NK-92 (cell line): ENCODE measurements around the gene VIM.
"Not testable (repeated sequence)": the region's sequence is repeated elsewhere in the genome, so short reads cannot be mapped to it uniquely, and the experiment has no call there.

Source experiments
- DNase-seq: peaks from one replicate; lab custom pipeline; 2025; ENCODE audit not compliant: unreplicated experiment; lab: John Stamatoyannopoulos, UW

The VIM gene

DNA sequence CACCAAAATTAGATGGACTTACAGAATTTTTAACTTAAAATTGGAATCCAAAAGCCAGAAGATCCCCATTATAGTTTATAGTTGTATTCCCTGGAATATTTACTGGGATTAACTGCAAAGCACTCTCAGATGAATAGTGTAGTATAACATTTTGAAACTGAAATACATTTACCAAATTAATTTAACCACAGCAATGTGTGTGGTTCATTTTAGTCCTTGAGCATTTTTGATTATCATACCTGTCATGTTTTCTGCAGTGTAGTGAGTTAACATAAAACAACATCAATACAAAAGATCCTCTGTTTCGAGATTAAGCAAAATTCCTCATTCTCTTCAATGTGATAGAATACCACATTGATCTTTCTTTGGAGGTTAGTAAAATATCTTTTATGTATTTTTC, 3.7 kb downstream of the VIM start:
- DNase-seq = no peak

DNA sequence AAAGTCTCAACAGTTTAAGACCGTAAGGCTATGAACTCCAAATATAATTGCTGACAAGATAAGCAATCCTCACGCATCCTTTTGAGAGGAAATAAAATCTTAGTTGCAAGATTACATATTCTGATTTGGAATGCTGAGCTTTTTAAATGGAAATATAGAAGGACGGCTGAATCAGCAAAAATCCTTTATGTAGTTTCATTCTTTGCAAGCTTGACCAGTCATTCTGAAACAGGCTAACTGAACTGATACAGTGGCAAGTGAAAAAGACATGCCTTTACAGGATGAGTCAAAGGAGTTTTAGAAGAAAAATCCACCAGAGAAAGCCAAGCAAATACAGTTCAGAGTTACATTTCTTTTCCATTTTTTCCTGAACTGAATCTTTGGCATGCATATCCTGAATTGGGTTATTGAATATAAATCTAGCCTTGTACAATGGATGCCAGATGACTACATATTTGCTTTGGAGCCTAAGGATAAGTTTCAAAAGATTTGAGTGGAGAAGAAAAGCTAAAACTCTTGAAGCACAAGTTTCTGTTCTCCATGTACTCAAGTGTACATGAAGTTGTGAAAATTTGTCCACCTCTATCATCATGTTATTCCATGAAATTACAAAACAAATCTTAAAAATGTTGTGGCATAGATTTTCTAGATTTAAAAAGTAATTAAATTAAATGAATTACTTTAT, 4.4 kb downstream of the VIM start:
- DNase-seq = no peak

DNA sequence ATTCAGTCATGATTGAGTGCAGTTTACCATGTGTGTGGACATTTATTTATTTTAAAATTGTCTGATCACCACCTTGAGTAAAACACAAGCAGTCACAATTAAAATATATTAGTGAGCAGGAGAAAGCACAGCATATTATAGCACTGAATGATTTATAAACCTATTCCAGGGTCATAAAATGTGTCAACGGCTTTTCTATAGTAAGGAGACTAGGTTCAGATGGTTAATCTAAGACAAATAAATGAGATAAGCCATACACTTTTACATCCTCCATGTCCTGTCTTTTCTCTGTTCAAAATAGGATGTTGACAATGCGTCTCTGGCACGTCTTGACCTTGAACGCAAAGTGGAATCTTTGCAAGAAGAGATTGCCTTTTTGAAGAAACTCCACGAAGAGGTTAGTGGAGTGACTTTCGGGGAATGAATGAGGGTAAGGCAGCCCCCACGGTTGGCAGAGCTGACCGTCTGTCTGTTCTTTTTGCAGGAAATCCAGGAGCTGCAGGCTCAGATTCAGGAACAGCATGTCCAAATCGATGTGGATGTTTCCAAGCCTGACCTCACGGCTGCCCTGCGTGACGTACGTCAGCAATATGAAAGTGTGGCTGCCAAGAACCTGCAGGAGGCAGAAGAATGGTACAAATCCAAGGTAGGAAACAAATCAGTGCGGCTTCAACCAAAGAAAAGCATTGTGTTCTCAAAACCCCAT, 5.4 kb downstream of the VIM start:
- DNase-seq = no peak

DNA sequence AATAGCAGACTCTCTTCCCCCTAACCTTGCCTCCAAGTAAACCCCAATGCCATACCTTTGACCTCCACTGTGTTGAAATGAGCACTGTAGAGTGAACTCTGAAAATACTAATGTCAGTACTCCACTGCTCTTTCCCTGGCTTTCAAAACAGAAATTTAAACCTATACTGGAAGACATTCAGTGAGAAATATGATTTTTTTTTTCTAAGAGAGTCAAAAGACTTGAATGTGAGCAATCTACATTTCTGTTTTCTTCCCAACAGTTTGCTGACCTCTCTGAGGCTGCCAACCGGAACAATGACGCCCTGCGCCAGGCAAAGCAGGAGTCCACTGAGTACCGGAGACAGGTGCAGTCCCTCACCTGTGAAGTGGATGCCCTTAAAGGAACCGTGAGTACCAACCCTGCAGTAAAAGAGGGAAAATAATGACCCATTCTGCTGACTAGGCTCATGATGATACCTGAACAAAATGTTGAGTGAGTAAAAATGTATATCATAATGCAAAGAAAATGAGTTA, 6.4 kb downstream of the VIM start:
- no peak for DNase-seq

DNA sequence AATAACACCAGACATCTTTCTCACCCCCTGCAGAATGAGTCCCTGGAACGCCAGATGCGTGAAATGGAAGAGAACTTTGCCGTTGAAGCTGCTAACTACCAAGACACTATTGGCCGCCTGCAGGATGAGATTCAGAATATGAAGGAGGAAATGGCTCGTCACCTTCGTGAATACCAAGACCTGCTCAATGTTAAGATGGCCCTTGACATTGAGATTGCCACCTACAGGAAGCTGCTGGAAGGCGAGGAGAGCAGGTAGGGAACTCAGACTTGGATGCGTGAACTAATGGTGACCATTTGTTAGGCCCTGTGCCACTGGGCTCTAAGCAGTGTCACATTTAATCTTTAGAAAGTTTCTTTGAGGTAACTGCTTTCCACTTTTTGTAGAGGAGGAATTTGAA, 7.1 kb downstream of the VIM start:
- DNase-seq = no peak

DNA sequence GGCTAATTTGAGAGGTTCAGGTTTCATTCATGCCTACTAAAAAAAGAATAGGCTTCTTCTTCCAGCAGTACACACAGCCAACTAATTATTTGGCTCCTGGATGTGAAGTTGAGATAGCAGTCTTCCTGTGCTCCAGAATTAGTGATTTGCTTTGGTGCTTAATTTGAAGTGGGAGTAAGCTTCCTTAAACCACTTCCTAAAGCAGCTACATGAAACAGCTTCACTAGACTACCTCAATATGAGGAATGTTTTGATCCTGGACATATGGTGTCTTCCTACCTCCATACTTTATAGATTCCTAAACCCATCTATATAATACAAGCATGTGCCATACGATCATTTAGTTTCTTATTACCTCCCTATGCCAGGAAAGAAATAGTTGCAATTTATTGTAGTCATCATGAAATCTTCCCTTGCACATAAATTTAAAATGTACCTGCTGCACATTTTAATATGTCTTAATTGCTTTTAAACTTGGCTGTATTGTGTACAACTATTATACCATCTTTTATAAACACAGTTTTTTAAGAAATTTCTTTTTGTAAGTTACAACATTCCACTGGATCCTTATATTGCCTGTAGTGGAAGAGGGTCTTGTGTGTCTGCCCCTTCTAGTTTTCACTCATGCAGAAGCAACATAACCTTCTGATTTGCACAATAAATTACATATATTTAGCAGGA, 8.6 kb downstream of the VIM start:
- DNase-seq = no peak

DNA sequence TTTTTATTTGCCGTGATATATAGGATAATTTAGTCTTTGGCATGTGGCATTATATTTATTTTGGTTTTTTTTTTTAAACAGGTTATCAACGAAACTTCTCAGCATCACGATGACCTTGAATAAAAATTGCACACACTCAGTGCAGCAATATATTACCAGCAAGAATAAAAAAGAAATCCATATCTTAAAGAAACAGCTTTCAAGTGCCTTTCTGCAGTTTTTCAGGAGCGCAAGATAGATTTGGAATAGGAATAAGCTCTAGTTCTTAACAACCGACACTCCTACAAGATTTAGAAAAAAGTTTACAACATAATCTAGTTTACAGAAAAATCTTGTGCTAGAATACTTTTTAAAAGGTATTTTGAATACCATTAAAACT, 9.1 kb downstream of the VIM start:
- DNase-seq = no peak

DNA sequence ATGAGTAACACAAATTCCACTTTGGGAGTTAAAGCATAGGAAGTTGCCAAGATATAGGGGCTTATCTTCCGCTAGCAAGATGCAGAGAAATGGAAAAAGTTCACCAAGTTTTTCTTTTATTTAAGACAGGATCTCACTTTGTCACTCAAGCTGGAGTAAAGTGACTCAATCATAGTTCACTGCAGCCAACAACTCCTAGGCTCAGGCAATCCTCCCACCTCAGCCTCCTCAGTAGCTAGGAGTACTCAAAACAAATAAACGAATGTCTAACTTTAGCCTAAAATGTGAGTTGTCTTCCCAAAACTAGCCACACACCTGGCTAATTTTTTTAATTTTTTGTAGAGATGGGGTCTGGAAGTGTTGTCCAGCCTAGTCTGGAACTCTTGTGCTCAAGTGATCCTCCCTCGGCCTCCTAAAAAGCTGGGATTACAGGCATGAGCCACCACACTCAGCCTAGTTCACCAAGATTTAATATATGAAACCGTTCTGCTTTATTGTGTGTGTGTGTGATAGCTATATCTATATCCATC, 9.9 kb downstream of the VIM start:
- DNase-seq = no peak

DNA sequence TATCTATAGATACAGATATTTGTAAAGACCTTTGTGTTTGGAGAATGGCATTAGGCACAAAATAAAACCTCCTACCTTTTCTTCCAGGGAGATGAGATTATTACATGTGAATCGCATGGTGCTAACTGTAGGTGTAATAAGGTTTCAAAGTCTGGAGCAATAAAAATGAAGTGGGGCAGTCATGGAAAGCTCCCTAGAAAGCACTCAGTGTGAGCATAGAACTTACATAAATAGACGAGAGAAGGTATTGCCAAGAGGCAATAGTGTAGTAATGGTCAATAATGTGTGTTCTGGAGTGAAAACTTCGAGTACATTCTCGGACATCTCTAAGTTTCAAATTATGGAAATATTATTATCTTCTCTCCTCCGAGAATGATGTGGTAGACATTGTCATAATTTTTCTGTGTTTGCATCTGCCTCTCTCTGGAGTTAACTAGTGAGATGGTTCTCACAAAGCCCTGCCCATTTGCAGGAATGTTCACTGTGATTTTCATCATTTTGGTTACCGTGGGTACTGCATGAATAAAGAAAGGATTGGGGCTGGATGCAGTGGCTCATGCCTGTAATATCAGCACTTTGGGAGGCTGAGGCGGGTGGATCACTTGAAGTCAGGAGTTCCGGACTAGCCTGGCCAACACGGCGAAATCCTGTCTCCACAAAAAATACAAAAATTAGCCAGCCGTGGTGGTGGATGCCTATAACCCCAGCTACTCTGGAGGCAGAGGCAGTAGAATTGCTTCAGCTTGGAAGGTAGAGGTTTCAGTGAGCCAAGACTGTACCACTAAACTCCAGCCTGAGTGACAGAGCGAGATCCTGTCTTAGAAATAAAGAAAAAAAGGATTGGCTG, 10.6 kb downstream of the VIM start:
- no peak for DNase-seq

DNA sequence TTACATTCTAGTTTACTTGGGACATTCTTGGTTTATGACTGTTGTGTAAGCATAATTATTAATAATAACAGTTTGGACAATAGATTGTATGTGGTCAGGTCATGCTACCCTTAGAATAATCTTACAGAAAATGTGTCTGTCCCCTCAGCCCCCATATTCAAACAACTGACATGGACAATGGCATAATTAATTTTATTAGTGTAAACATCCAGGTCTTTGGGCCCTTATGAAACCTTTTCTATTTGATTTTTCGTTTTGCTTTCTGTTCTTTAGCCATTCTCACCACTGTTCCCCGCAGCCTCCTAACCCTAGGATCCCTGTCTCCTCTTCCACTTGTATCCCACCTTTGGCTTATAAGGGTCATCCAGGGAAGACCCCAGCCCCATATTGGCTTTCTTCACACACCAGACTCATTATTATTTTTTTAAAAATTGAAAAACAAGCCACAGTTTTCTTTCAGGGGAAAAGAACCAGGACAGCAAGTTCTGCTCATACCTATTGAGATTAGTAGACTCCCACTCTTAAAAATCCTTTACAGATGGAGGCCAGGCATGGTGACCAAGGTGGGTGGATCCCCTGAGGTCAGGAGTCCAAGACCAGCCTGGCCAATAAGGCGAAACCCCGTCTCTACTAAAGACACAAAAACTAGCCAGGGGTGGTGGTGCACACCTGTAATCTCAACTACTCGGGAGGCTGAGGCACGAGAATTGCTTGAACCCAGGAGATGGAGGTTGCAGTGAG, 11.5 kb downstream of the VIM start:
- no peak for DNase-seq

DNA sequence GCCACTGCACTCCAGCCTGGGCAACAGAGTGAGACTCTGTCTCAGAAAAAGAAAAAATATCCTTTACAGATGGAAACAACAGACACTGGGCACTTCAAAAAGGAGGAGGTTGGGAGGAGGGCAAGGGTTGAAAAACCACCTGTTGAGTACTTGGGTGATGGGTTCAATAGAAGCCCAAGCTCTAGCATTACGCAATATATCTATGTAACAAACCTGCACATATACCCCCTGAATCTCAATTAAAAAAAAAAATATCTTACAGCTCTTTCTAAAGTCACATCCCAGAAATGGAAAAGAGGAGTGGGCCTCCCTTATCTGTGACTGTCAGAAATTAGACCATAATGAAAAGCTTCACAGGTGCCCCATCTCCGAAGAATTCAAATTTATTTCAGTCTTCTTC, 12.1 kb downstream of the VIM start:
- no peak for DNase-seq

DNA sequence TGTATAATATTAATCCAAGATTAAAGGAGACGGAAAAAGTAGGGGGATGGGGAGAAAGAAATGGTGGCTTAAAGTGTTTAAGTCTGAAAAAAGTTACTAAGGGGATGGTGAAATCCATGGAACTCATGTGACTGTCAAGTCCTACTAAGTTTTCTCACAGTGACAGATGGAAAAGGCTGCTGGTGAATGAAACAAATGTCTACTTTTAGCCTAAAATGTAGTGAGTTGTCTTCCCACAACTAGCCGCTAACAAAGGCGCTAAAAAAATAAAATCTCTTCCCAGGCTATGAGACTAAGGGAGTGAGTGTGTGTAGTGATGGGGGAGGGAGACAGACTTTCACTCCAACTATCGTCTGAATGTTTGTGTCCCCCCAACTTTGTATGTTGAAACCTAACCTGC, 12.6 kb downstream of the VIM start:
- no peak for DNase-seq

DNA sequence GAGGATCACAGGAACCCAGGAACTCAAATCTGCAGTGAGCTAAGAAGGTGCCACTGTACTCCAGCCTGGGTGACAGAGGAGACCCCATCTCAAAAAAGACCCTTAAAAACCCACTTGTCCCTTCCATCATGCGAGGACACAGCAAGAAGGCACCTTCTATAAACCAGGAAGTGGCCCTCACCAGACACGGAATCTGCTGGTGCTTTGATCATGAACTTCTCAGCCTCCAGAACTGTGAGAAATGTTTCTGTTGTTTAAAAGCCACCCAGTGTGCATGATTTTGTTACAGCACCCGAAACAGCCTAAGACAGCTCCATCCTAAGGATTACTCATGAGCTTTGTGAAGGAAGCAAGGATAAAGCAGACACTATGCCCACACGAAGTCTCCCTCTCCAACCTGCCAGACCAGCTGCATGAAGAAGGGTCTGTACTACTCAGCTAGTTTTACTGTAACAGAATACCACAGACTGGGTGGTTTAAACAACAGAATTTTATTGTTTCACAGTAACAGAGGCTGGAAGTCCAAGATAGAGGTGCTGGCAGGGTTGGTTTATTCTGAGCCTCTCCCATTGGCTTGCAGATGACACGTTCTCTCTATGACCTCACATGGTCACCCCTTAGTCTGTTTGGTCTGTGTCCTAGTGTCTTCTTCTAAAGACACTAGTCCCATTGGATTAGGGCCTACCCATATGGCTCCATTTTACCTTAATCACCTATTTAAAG, 13.7 kb downstream of the VIM start:
- DNase-seq = no peak

DNA sequence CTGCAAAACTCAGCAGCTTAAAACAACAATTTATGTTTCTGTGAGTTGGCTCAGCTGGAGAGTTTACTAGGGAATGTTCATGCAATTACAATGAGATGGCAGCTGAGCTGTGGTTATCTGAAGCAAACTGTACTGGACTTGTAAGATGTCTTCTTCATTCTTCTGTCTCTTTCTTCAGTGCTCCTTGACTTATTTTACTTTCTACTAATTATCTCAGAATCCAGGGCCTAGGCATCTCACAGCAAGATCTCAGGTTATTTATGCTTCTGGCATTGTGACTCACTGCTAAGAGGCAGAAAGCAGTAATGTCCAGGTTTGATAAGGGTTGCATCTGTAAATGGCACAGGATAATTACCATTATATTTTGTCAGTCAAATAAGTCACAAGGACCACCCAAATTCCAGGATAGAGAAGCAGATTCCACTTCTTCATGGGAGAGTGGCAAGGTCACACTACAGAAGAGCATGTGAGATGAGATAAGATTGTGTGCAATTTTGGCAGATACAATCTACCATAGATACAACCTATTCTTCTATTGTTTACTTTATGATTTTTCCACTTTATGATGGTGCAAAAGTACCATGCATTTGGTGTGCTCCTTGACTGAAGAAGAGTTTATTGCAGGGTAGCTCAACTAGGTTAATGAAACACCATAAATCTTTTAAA, 16.8 kb downstream of the VIM start:
- DNase-seq = no peak

DNA sequence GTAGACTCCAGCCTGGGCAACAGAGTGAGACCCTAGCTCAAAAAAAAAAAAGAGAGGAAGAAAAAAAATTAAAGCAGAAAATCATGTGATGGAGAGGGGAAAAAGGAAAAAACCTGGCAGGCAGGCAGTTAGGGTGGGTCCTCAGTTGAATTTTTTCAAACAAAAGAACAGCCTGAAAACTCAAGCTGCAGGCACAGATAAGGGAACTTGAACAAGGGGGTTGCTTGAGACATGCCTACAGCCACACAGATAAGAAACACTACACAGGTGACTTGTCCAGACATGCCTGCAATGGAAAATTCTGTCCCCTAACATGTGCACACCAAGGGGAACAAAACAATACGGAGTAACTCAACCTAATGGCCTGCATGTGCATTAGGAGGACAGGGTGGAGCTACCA, 19.2 kb downstream of the VIM start:
- DNase-seq = no peak

DNA sequence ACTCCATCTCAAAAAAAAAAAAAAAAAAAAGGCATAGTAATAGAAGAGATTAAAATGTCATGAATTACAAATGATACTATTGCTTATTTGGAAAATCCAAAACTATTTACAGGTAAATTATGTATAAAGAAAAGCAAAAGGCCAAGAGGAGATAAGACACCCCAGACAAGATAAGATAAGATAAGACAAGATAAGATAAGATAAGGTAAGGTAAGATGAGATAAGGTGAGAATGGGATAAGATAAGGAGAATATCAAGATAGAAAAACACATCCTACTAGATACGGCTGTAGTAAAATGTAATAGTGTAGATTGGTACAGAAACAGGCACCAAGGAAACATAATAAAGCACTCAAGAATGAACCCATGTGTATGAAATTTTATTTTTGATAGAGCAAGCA, 20.9 kb downstream of the VIM start:
- DNase-seq = no peak

DNA sequence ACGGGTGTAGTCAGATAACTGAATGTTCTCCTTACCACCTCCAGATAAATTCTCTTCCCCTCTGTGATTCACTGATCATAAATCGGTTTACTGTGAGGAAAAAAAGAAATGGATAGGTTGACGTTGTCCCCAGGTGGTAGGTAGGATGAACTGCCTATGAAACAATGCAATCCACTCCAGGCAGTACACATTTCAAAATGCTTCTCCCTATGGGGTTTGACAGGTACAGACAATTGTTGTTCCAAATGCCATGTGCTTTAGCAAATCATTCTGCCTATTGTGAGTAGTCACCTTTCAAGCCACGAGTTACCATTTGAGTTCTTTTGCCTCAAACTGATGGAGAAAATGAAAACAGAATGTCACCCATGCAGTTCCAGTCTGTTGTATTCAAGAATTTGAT, 21.8 kb downstream of the VIM start:
- no peak for DNase-seq

DNA sequence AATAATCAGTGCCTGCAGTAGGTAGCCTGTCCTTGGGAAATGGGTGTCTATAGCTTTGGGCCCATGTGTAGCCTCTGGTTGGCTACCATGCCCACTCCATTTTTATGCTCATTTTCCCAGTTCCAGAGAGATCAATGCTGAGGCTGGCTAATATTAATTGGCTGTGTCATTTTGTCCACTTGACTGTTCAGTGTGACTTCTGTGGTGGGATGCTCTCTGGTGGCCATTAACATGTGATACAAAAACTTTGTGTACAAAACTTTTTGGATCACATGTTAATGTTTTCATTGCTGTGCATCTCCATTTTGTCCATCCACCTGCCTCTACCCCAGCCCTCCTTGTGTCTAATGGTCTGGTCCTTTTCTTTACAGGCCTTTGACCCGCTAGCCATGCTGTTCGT, 22.7 kb downstream of the VIM start:
- DNase-seq = no peak

DNA sequence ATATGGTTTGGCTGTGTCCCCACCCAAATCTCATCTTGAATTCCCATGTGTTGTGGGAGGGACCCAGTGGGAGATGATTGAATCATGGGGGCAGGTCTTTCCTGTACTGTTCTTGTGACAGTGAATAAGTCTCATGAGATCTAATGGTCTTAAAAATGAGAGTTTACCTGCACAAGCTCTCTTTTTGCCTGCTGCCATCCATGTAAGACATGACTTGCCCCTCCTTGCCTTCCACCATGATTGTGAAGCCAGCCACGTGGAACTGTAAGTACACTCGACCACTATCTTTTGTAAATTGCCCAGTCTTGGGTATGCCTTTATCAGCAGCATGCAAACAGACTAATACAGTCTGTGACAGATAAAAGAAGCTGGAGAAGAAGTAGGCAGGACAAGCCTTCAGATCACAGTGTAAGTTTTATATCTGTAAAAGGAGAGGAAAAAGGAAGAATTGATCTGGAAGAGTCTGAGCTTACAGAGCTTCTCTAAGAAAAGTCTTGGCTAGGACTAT, 26.6 kb downstream of the VIM start:
- not testable (repeated sequence) for DNase-seq
